ENCODE data around the gene PPT2. TPM values are rescaled to one million over a fixed set of nuclear protein-coding genes. Genes with fewer than 3 reads are reported as not detected.

PPT2 gene
- total and polyA plus RNA-seq, 2 experiments from 2014 or later = 8.9 to 20.6 TPM

GRCh38 chr6:32171234-32171633 lies 17.3 kb downstream of the PPT2 start:
- Histone ChIP-seq H3K9me2 (ENCODE audit: insufficient read depth) (no peaks in the 10 kb centered on the region), H3K27me3 (ENCODE audit: insufficient read depth) (no peaks in the 10 kb centered on the region), H3K4me1 (ENCODE audit: insufficient read depth) (peaks cover 17% of the 10 kb centered on the region), H3K4me3 (no peak overlapping the region), H2AFZ (no peak overlapping the region), H3K27ac (ENCODE audit: low read depth) (no peak overlapping the region), H3K79me2 (replicated peaks; ENCODE audit: insufficient read depth) (peaks cover 41% of the 10 kb centered on the region), H4K20me1 (replicated peaks; ENCODE audit: insufficient read depth) (peaks cover 19% of the 10 kb centered on the region; the same call in 1 of the 2 replicates), H3K36me3 (ENCODE audit: insufficient read depth) (no peaks in the 10 kb centered on the region; the same call in 1 of the 2 replicates), H3F3A (replicated peaks; ENCODE audit: low read depth) (peaks cover 12% of the 10 kb centered on the region), H3K4me2 (no peak overlapping the region)
- DNase-seq (ENCODE audit: low spot score) = no peak
- no peaks in the 10 kb centered on the region for H3K9me3 Mint-ChIP-seq
- TF ChIP-seq ZNF331 (CRISPR knock-in tag; IDR thresholded peaks at IDR 0.05; ENCODE audit: low read depth) (no peak), REST (IDR thresholded peaks at IDR 0.05; ENCODE audit: unreplicated experiment) (no peak), EZH2 (IDR thresholded peaks at IDR 0.05; ENCODE audit: low read depth, unreplicated experiment) (no peak), STAT1 (IDR thresholded peaks at IDR 0.05; ENCODE audit: unreplicated experiment) (no peak), ZNF114 (CRISPR knock-in tag; IDR thresholded peaks at IDR 0.05) (no peak), NANOG (IDR thresholded peaks at IDR 0.05; ENCODE audit: borderline replicate concordance) (no peak), ETS1 (IDR thresholded peaks at IDR 0.05) (no peak), CTCF (conservative IDR thresholded peaks at IDR 0.05; ENCODE audit: low read depth in 2 of 2) (no peak), CREB1 (CRISPR knock-in tag; IDR thresholded peaks at IDR 0.05; ENCODE audit: low read depth) (no peak), EZH2phosphoT487 (IDR thresholded peaks at IDR 0.05; ENCODE audit: unreplicated experiment) (no peak)
- H3K4me3 Mint-ChIP-seq = no peak overlapping the region
- H3K27ac Mint-ChIP-seq = 0 out of 2 replicates have a peak overlapping the region, but pooled peaks have one; percentile 32
- no peak for ATAC-seq
- H3K36me3 Mint-ChIP-seq (ENCODE audit: low read depth) = peaks cover 46% of the 10 kb centered on the region
- peaks cover 33% of the 10 kb centered on the region for H3K4me1 Mint-ChIP-seq
- peaks cover 10% of the 10 kb centered on the region for H3K27me3 Mint-ChIP-seq (ENCODE audit: insufficient read depth, low read depth, poor library complexity)

Data from GM23338 (cell line).